ENCODE results near the gene SACS. TPM values are rescaled to one million over a fixed set of nuclear protein-coding genes. Genes with fewer than 3 reads are reported as not detected.

SACS gene
- total and polyA plus RNA-seq, 2 of the 8 experiments (the other 6 are each of a cell fraction or from before 2014, with no cell fraction given) = 11.0 to 54.2 TPM

GRCh38 chr13:23357349-23357748, 76.2 kb downstream of the SACS start:
- POLR2A ChIA-PET (ENCODE audit: partially characterized antibody) = no interaction called here
- H3K4me1 ChIP-seq (replicated peaks in 1 of 4; ENCODE audit: control insufficient read depth in 3 of 4, insufficient read depth in 4 of 4, low read length in 3 of 4) = no peaks in the 10 kb centered on the region
- no peaks in the 10 kb centered on the region for H3K79me1 ChIP-seq (ENCODE audit: low read depth, low read length)
- H2BK15ac ChIP-seq (ENCODE audit: low read length) = no peak overlapping the region
- H3K9ac ChIP-seq (replicated peaks in 1 of 4; ENCODE audit: extremely low read depth in 1 of 4, low read depth in 3 of 4, low read length in 3 of 4) = no peak overlapping the region
- no peak overlapping the region for H3K56ac ChIP-seq (replicated peaks; ENCODE audit: insufficient read length, low read depth, low read length)
- H3K4me2 ChIP-seq (ENCODE audit: insufficient read depth in 1 of 2, low read depth in 2 of 2, low read length in 2 of 2) = no peak overlapping the region
- H3K23me2 ChIP-seq (ENCODE audit: low read depth, low read length) = no peaks in the 10 kb centered on the region
- H4K5ac ChIP-seq (ENCODE audit: insufficient read length, low read depth, low read length) = no peak overlapping the region
- no peak overlapping the region for H3K23ac ChIP-seq (ENCODE audit: insufficient read length)
- 80% methylated on average over 1 of the region's 1 CpG; no CpG with 5 or more reads in 1 of the 2 experiments for WGBS, 2 experiments (ENCODE audit: extremely low coverage in 1 of 2, insufficient coverage in 1 of 2, insufficient read length in 1 of 2, insufficient replicate concordance in 2 of 2, low coverage in 1 of 2, low lambda C conversion rate in 2 of 2, missing lambda C conversion rate in 1 of 2)
- no peak overlapping the region for H3K14ac ChIP-seq (ENCODE audit: insufficient read length)
- no peak overlapping the region for H2BK12ac ChIP-seq (ENCODE audit: low read depth, low read length)
- no peak overlapping the region for H4K91ac ChIP-seq (replicated peaks; ENCODE audit: insufficient read length, low read length)
- H3K18ac ChIP-seq (ENCODE audit: extremely low read depth, low read length) = no peak overlapping the region
- H2BK5ac ChIP-seq (ENCODE audit: low read depth, low read length) = no peak overlapping the region
- H3K4me3 ChIP-seq (ENCODE audit: extremely low read depth in 1 of 4, insufficient read depth in 2 of 4, low read depth in 3 of 4, low read length in 4 of 4) = no peak overlapping the region
- FAIRE-seq = no peak
- no peak for DNase-seq (ENCODE audit: low read depth in 1 of 2, low spot score in 2 of 2)
- CTCF ChIA-PET (ENCODE audit: partially characterized antibody) = no interaction called here
- no peak overlapping the region for H2AK5ac ChIP-seq (ENCODE audit: low read depth, low read length)
- peaks cover 4 to 65% (median 31%) of the 10 kb centered on the region in 4 experiments; a peak in 7 of 8 replicates for H3K36me3 ChIP-seq (ENCODE audit: control insufficient read depth in 2 of 4, insufficient read depth in 4 of 4, low read length in 3 of 4)
- H3K9me3 ChIP-seq (ENCODE audit: insufficient read depth in 2 of 2, low read depth in 1 of 2, low read length in 1 of 2) = no peaks in the 10 kb centered on the region
- H3K4ac ChIP-seq (replicated peaks; ENCODE audit: insufficient read length, low read depth, low read length) = no peak overlapping the region
- H2AFZ ChIP-seq (ENCODE audit: low read length) = no peak overlapping the region
- no peaks in the 10 kb centered on the region; a peak in 1 of 4 replicates for H3K79me2 ChIP-seq (ENCODE audit: control insufficient read depth in 1 of 2, insufficient read depth in 2 of 2, low read length in 2 of 2)
- no peak overlapping the region for H2BK20ac ChIP-seq (ENCODE audit: low read length)
- H3K27me3 ChIP-seq (replicated peaks in 1 of 4; ENCODE audit: control insufficient read depth in 3 of 4, extremely low read depth in 1 of 4, insufficient read depth in 3 of 4, low read length in 3 of 4) = no peaks in the 10 kb centered on the region
- H3K27ac ChIP-seq (ENCODE audit: low read depth, low read length) = no peak overlapping the region
- H4K8ac ChIP-seq (ENCODE audit: extremely low read depth, insufficient read depth, low read length) = no peak overlapping the region
- H2BK120ac ChIP-seq (replicated peaks; ENCODE audit: low read depth, low read length) = no peak overlapping the region
- TF ChIP-seq HDAC6 (IDR thresholded peaks at IDR 0.05; ENCODE audit: low read depth, low read length) (no peak), TEAD4 (IDR thresholded peaks at IDR 0.05; ENCODE audit: low read depth, low read length) (no peak)
- peaks cover 0 to 6% of the 10 kb centered on the region in 2 experiments for H4K20me1 ChIP-seq (replicated peaks in 1 of 2; ENCODE audit: control insufficient read depth in 1 of 2, insufficient read depth in 2 of 2, low read length in 2 of 2)

Data from H1 (cell line).